ENCODE results near the gene TOR1A.
"Not testable (repeated sequence)": the region's sequence is repeated elsewhere in the genome, so short reads cannot be mapped to it uniquely, and the experiment has no call there.

Gene TOR1A

GRCh38 chr9:129803676-129804060 is 20.3 kb downstream of the TOR1A start:
- H3K27me3 ChIP-seq (ENCODE audit: control insufficient read depth, insufficient read depth, low read length) = no peaks in the 10 kb centered on the region
- no peak for DNase-seq (ENCODE audit: low read depth, low spot score)
- peaks cover 3% of the 10 kb centered on the region for H3K4me1 ChIP-seq (ENCODE audit: control insufficient read depth, insufficient read depth, low read length)
- no peak overlapping the region for H3K27ac ChIP-seq (ENCODE audit: low read length)
- H3K4me3 ChIP-seq (ENCODE audit: low read length) = peak overlapping the region; percentile 95; the same call in 1 of the 2 replicates
- H3K36me3 ChIP-seq (ENCODE audit: control insufficient read depth, insufficient read depth, low read length) = no peaks in the 10 kb centered on the region
- H3K9me3 ChIP-seq (ENCODE audit: control insufficient read depth, insufficient read depth, low read length) = no peaks in the 10 kb centered on the region
- WGBS (ENCODE audit: insufficient coverage, insufficient read length) = no CpG with 5 or more reads among the region's 14 CpGs

- peak within 1 kb of the TSS; percentile 95 for H3K4me3 ChIP-seq (ENCODE audit: low read length)
- peaks cover 3% of the 10 kb centered on the region for H3K4me1 ChIP-seq (ENCODE audit: control insufficient read depth, insufficient read depth, low read length)
- H3K36me3 ChIP-seq (ENCODE audit: control insufficient read depth, insufficient read depth, low read length) = no peaks in the 10 kb centered on the region
- no CpG with 5 or more reads among the region's 93 CpGs for WGBS (ENCODE audit: insufficient coverage, insufficient read length)
- no peak within 1 kb of the TSS for H3K27ac ChIP-seq (ENCODE audit: low read length)
- H3K9me3 ChIP-seq (ENCODE audit: control insufficient read depth, insufficient read depth, low read length) = no peaks in the 10 kb centered on the region
- H3K27me3 ChIP-seq (ENCODE audit: control insufficient read depth, insufficient read depth, low read length) = no peaks in the 10 kb centered on the region
- DNase-seq (ENCODE audit: low read depth, low spot score) = peak; percentile 84
These were observed 20.9 kb downstream of the TOR1A start, which contains the start of gene TOR1B for GRCh38 chr9:129802833-129803675. TOR1B (plus strand) TSS chr9:129803184; CDS start chr9:129803213, 29 bp downstream.

GRCh38 chr9:129801504-129801903 is 22.4 kb downstream of the TOR1A start:
- Histone ChIP-seq H3K27ac (ENCODE audit: low read length) (no peak overlapping the region), H3K36me3 (ENCODE audit: control insufficient read depth, insufficient read depth, low read length) (no peaks in the 10 kb centered on the region), H3K4me3 (ENCODE audit: low read length) (no peak overlapping the region), H3K27me3 (ENCODE audit: control insufficient read depth, insufficient read depth, low read length) (no peaks in the 10 kb centered on the region), H3K4me1 (ENCODE audit: control insufficient read depth, insufficient read depth, low read length) (peaks cover 3% of the 10 kb centered on the region), H3K9me3 (ENCODE audit: control insufficient read depth, insufficient read depth, low read length) (no peaks in the 10 kb centered on the region)
- no CpG with 5 or more reads among the region's 17 CpGs for WGBS (ENCODE audit: insufficient coverage, insufficient read length)
- no peak for DNase-seq (ENCODE audit: low read depth, low spot score)

- H3K27me3 ChIP-seq (ENCODE audit: control insufficient read depth, insufficient read depth, low read length) = no peaks in the 10 kb centered on the region
- no peak overlapping the region for H3K27ac ChIP-seq (ENCODE audit: low read length)
- H3K4me3 ChIP-seq (ENCODE audit: low read length) = no peak overlapping the region
- no peaks in the 10 kb centered on the region for H3K36me3 ChIP-seq (ENCODE audit: control insufficient read depth, insufficient read depth, low read length)
- no peaks in the 10 kb centered on the region for H3K9me3 ChIP-seq (ENCODE audit: control insufficient read depth, insufficient read depth, low read length)
- H3K4me1 ChIP-seq (ENCODE audit: control insufficient read depth, insufficient read depth, low read length) = peaks cover 3% of the 10 kb centered on the region; the same call in 1 of the 2 replicates
- WGBS (ENCODE audit: insufficient coverage, insufficient read length) = no CpG with 5 or more reads among the region's 6 CpGs
- DNase-seq (ENCODE audit: low read depth, low spot score) = no peak
These were observed 25.0 kb downstream of the TOR1A start for GRCh38 chr9:129798973-129799372.

GRCh38 chr9:129796029-129796428 is 27.9 kb downstream of the TOR1A start:
- H3K4me3 ChIP-seq (ENCODE audit: low read length); H3K4me1 ChIP-seq (ENCODE audit: control insufficient read depth, insufficient read depth, low read length); H3K27me3 ChIP-seq (ENCODE audit: control insufficient read depth, insufficient read depth, low read length); H3K27ac ChIP-seq (ENCODE audit: low read length); H3K9me3 ChIP-seq (ENCODE audit: control insufficient read depth, insufficient read depth, low read length); H3K36me3 ChIP-seq (ENCODE audit: control insufficient read depth, insufficient read depth, low read length); DNase-seq (ENCODE audit: low read depth, low spot score): not testable (repeated sequence)
- no CpG with 5 or more reads among the region's 2 CpGs for WGBS (ENCODE audit: insufficient coverage, insufficient read length)

- no peak for DNase-seq (ENCODE audit: low read depth, low spot score)
- no peak overlapping the region for H3K4me3 ChIP-seq (ENCODE audit: low read length)
- H3K4me1 ChIP-seq (ENCODE audit: control insufficient read depth, insufficient read depth, low read length) = no peaks in the 10 kb centered on the region
- H3K27ac ChIP-seq (ENCODE audit: low read length) = no peak overlapping the region
- no peaks in the 10 kb centered on the region for H3K27me3 ChIP-seq (ENCODE audit: control insufficient read depth, insufficient read depth, low read length)
- no peaks in the 10 kb centered on the region for H3K9me3 ChIP-seq (ENCODE audit: control insufficient read depth, insufficient read depth, low read length)
- no peaks in the 10 kb centered on the region for H3K36me3 ChIP-seq (ENCODE audit: control insufficient read depth, insufficient read depth, low read length)
- no CpG with 5 or more reads among the region's 8 CpGs for WGBS (ENCODE audit: insufficient coverage, insufficient read length)
These were observed 29.4 kb downstream of the TOR1A start for GRCh38 chr9:129794549-129794948.

- Histone ChIP-seq H3K27me3 (ENCODE audit: control insufficient read depth, insufficient read depth, low read length) (no peaks in the 10 kb centered on the region), H3K9me3 (ENCODE audit: control insufficient read depth, insufficient read depth, low read length) (no peaks in the 10 kb centered on the region), H3K36me3 (ENCODE audit: control insufficient read depth, insufficient read depth, low read length) (no peaks in the 10 kb centered on the region), H3K4me1 (ENCODE audit: control insufficient read depth, insufficient read depth, low read length) (no peaks in the 10 kb centered on the region), H3K4me3 (ENCODE audit: low read length) (no peak overlapping the region), H3K27ac (ENCODE audit: low read length) (no peak overlapping the region)
- no peak for DNase-seq (ENCODE audit: low read depth, low spot score)
- WGBS (ENCODE audit: insufficient coverage, insufficient read length) = no CpG with 5 or more reads among the region's 10 CpGs
These were observed 37.5 kb downstream of the TOR1A start for GRCh38 chr9:129786481-129786880.

GRCh38 chr9:129785866-129786265 is 38.1 kb downstream of the TOR1A start:
- no peaks in the 10 kb centered on the region for H3K27me3 ChIP-seq (ENCODE audit: control insufficient read depth, insufficient read depth, low read length)
- H3K9me3 ChIP-seq (ENCODE audit: control insufficient read depth, insufficient read depth, low read length) = no peaks in the 10 kb centered on the region
- no peak overlapping the region for H3K4me3 ChIP-seq (ENCODE audit: low read length)
- WGBS (ENCODE audit: insufficient coverage, insufficient read length) = no CpG with 5 or more reads among the region's 1 CpG
- no peak for DNase-seq (ENCODE audit: low read depth, low spot score)
- H3K27ac ChIP-seq (ENCODE audit: low read length) = no peak overlapping the region
- H3K4me1 ChIP-seq (ENCODE audit: control insufficient read depth, insufficient read depth, low read length) = no peaks in the 10 kb centered on the region
- H3K36me3 ChIP-seq (ENCODE audit: control insufficient read depth, insufficient read depth, low read length) = no peaks in the 10 kb centered on the region

GRCh38 chr9:129784970-129785369 is 39.0 kb downstream of the TOR1A start:
- DNase-seq (ENCODE audit: low read depth, low spot score); H3K4me3 ChIP-seq (ENCODE audit: low read length); H3K27ac ChIP-seq (ENCODE audit: low read length); H3K36me3 ChIP-seq (ENCODE audit: control insufficient read depth, insufficient read depth, low read length); H3K27me3 ChIP-seq (ENCODE audit: control insufficient read depth, insufficient read depth, low read length); H3K4me1 ChIP-seq (ENCODE audit: control insufficient read depth, insufficient read depth, low read length); H3K9me3 ChIP-seq (ENCODE audit: control insufficient read depth, insufficient read depth, low read length): not testable (repeated sequence)
- no CpG with 5 or more reads among the region's 11 CpGs for WGBS (ENCODE audit: insufficient coverage, insufficient read length)

- peak; percentile 63 for DNase-seq (ENCODE audit: low read depth, low spot score)
- Histone ChIP-seq H3K4me3 (ENCODE audit: low read length) (no peak overlapping the region), H3K4me1 (ENCODE audit: control insufficient read depth, insufficient read depth, low read length) (no peaks in the 10 kb centered on the region), H3K36me3 (ENCODE audit: control insufficient read depth, insufficient read depth, low read length) (no peaks in the 10 kb centered on the region), H3K9me3 (ENCODE audit: control insufficient read depth, insufficient read depth, low read length) (no peaks in the 10 kb centered on the region), H3K27me3 (ENCODE audit: control insufficient read depth, insufficient read depth, low read length) (no peaks in the 10 kb centered on the region), H3K27ac (ENCODE audit: low read length) (no peak overlapping the region)
- no CpG with 5 or more reads among the region's 14 CpGs for WGBS (ENCODE audit: insufficient coverage, insufficient read length)
These were observed 40.2 kb downstream of the TOR1A start for GRCh38 chr9:129783516-129784361.
